Activated CD4-positive, CD25-positive, alpha-beta regulatory T cell treated with anti-CD3 and anti-CD28 coated beads, Interleukin-2, amount 50 U/mL, for 16 hours (primary cell): ENCODE results near the gene ARMCX1.
"Not testable (repeated sequence)": the region's sequence is repeated elsewhere in the genome, so short reads cannot be mapped to it uniquely, and the experiment has no call there.

Source experiments
- DNase-seq: peaks from one replicate; pipeline ENCODE4 v3.0.0-alpha.2; 2020; ENCODE audit warnings: low read depth, low spot score

ARMCX1 gene

GRCh38 chrX:101550362-101550750 is at the start of gene ARMCX1:
TSS of gene ARMCX1 (plus strand) at chrX:101550547. CDS start at chrX:101552931, 2,384 bp downstream.
- no peak for DNase-seq

- DNase-seq: not testable (repeated sequence)
Measured at GRCh38 chrX:101502929-101503328, 47.4 kb upstream of the ARMCX1 start.

GRCh38 chrX:101507372-101507771 is 43.0 kb upstream of the ARMCX1 start:
- DNase-seq: no peak

GRCh38 chrX:101507986-101508385 is 42.4 kb upstream of the ARMCX1 start:
- no peak for DNase-seq

GRCh38 chrX:101530944-101531343 is 19.4 kb upstream of the ARMCX1 start:
- DNase-seq: no peak

GRCh38 chrX:101539116-101539515 is 11.2 kb upstream of the ARMCX1 start:
- no peak for DNase-seq

GRCh38 chrX:101550751-101551379 is 518 bp downstream of the ARMCX1 start:
- DNase-seq: no peak

GRCh38 chrX:101551380-101551767 is 1.0 kb downstream of the ARMCX1 start:
- DNase-seq: no peak

GRCh38 chrX:101552714-101553113 is 2.4 kb downstream of the ARMCX1 start:
- DNase-seq: no peak

- no peak for DNase-seq
Measured at GRCh38 chrX:101564651-101565050, 14.3 kb downstream of the ARMCX1 start.

GRCh38 chrX:101595739-101596419 is 45.5 kb downstream of the ARMCX1 start:
- peak; percentile 18 for DNase-seq

GRCh38 chrX:101599592-101599991 is 49.2 kb downstream of the ARMCX1 start:
- DNase-seq: not testable (repeated sequence)

GRCh38 chrX:101602077-101602476 is 51.7 kb downstream of the ARMCX1 start:
- DNase-seq: no peak
